Measurements from ENCODE around the gene PPP1R3D.

PPP1R3D gene

DNA sequence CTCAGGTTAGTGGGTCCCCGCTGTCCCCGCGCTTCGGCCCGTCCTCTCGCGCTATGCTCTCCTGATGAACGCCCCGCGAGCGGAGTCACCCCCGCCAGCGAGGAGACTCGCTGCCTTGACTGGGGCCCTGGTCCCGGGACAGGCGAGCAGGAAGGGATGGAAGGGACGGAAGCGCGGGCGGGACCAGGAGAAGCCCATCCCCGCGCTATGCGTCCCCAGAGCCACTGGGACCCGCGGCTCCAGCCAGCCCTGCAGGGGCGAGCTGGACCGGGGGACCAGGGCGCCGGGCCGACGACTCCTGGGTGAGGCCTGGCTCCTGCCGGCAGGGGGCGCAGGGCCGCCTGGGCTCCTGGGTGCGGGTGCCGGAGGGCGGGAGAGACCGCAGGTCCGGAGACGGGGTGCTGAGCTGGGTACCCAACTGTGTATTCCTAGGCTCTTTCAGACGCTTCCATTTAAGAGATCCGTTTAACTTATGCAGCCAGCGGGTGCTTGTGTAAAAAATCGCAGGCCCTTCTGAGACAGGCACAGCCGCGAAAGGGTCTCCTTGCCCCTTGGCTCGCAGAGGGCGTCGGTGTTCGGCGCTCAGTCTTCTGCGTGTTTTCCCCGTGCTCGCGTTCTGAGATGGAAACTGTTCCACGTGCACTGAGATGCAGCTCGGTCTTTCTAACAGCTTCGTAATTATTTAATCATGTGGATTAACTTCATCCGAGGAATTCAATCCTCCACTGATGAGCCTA is 6.1 kb downstream of the PPP1R3D start:
- no peak for DNase-seq (ENCODE audit: extremely low read depth, low read depth)
- TF ChIP-seq, protein P1, sequence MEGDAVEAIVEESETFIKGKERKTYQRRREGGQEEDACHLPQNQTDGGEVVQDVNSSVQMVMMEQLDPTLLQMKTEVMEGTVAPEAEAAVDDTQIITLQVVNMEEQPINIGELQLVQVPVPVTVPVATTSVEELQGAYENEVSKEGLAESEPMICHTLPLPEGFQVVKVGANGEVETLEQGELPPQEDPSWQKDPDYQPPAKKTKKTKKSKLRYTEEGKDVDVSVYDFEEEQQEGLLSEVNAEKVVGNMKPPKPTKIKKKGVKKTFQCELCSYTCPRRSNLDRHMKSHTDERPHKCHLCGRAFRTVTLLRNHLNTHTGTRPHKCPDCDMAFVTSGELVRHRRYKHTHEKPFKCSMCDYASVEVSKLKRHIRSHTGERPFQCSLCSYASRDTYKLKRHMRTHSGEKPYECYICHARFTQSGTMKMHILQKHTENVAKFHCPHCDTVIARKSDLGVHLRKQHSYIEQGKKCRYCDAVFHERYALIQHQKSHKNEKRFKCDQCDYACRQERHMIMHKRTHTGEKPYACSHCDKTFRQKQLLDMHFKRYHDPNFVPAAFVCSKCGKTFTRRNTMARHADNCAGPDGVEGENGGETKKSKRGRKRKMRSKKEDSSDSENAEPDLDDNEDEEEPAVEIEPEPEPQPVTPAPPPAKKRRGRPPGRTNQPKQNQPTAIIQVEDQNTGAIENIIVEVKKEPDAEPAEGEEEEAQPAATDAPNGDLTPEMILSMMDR (IDR thresholded peaks at IDR 0.05; ENCODE audit: low read depth, low read length), result peak; percentile 73

DNA sequence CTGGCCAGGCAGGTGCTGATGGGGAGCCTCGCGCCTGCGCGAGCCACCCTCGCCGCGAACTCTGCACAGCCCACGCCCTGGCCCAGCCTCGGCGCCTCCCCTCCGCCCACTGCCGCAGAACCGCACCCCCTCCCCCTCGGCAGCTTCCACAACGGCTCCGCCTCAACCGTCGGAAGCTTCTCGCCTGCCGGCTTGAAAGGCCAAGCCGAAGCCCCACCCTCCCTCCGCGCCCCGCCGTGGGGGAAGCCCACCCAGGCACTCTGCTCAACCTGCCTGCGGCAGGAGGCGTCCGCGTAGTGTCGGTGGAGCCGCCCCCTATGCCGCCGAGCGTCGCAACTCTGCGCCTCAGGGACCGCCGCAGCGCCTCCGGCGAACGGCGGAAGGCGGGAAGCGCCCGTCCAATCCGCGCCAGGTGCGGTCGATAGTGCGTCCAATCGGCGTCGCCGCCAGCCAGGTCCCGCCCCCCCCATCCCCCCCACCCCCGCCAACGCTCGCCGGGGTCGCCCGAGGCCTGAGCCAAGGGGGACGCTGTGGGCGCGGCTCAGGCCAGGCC is 6.7 kb downstream of the PPP1R3D start, which contains the start of gene SYCP2:
Gene SYCP2 (minus strand): TSS at position 342 of the 553 bp plus-strand sequence. CDS start 11,224 bp downstream, outside the sequence.
- DNase-seq (ENCODE audit: extremely low read depth, low read depth), result no peak
- TF ChIP-seq, protein P1 (IDR thresholded peaks at IDR 0.05; ENCODE audit: low read depth, low read length), result no peak

DNA sequence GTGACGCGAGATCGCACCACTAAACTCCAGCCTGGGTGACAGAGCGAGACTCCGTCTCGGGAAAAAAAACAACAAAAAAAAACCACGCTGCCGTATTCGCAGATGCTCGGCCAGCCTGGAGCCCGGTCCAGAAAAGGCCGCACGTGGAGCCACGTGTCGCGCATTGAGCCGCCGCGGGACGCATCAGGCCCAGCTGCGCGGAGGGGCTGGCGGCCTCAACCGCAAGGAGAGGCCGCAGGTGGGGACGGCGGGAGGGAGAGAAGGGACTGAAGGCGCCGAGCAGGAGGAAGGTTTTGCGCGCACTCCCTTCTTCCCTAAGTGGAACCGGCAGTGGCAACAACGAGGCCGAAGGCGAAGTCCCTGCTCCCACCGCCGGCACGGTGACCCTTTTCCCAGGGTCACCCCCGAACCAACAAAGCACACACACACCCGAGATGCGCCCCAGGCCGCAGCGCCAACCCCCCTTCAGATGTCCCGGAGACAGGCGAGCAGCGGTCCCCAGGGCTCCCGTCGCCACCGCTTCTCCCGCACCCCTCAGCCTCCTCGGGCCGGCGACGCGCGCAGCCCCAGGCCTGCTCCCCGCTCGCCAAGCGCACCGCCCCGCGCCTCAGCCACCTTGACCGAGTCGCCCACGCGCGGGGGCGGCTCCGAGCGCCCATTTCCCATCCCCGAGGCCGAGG is 7.3 kb downstream of the PPP1R3D start:
- no peak for DNase-seq (ENCODE audit: extremely low read depth, low read depth)
- TF ChIP-seq, protein P1 (IDR thresholded peaks at IDR 0.05; ENCODE audit: low read depth, low read length), result no peak

DNA sequence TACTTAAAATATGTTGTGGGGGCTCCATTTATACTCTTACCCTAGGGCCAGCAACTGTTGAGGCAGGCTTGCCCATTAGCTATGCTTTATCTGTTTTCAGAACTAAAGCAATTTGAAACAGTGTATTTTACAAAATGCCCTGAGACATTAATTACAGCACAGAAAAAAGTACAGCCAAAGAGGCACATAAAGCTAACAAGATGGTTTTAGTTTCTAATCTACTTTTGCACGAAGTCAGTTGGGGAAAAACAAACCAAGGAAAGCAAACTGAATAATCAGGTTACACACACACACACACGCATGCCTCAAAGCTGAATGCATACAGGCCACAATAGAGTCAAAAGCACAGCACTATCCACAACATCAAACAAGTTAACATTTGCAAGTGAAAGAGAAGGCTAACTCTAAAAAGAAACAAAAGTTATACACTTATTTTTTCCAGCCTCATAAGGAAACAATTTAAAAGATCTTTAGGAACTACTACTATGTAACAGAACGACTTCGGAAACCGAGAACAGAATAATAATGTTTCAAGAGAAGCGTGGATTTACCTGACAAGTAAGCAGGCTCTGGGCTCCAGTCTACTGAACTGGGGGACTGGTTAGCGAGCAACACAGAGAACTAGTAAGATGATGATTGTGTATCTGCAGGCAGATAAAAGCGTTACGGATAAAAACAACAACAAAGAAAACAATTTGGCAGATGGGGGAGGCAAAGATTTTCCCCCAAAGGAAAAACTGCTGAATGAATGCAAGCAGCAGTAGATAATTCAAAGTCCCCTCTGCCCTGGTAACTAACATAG is 8.4 kb downstream of the PPP1R3D start:
- no peak for DNase-seq (ENCODE audit: extremely low read depth, low read depth)
- TF ChIP-seq, protein P1 (IDR thresholded peaks at IDR 0.05; ENCODE audit: low read depth, low read length), result no peak

DNA sequence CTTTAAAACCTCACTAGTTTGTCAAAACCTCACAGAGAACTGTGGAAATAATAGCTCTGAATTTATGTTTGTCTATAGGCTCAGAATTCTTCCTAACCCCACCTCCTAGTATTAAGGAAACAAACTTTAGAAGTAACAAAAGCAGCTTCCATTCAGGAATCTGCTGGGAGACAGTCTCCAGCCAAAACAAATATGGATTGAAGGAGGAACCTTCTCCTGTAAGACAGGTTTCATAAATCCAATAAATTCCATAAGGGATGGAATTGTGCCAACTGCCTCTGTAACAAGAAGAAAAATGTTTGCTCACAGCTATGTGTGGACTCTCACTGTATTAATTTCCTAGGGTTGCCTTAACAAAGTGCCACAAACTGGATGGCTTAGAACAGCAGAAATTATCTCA is 14.2 kb downstream of the PPP1R3D start:
- DNase-seq (ENCODE audit: extremely low read depth, low read depth), result no peak
- TF ChIP-seq, protein P1 (IDR thresholded peaks at IDR 0.05; ENCODE audit: low read depth, low read length), result no peak

DNA sequence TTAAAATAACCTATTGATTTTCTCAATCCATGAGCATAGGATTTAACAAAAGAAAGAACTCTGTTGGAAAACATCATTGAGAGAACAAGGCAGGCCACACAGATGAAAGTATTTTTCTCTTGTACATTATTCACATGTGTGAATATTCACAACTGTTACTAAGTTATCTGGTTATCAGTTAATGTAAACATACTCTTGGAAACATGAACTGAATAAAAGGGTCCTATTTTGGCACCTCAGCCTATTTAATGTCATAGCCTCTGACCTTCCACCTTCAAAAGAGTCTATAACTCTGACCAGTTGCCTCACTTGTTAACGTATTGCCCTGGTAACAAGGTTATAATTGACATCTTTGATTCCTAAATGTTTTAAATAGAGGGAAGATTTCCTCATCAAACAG is 14.7 kb downstream of the PPP1R3D start:
- no peak for DNase-seq (ENCODE audit: extremely low read depth, low read depth)
- TF ChIP-seq, protein P1 (IDR thresholded peaks at IDR 0.05; ENCODE audit: low read depth, low read length), result no peak

All from AG09319 (cell line).